ENCODE measurements around the gene SCAMP5.
A peak's percentile ranks its signal among the peaks of the same experiment; 100 is the strongest.

The SCAMP5 gene

GRCh38 chr15:75023181-75023871 lies 28.0 kb downstream of the SCAMP5 start, which contains the start of gene PPCDC:
Gene PPCDC, plus strand, starts transcription at chr15:75023590. Its CDS starts 4,729 bp downstream, at chr15:75028319.
- peak; percentile 91 for DNase-seq (ENCODE audit: low read depth)

GRCh38 chr15:75023872-75024636 lies 28.7 kb downstream of the SCAMP5 start:
- DNase-seq (ENCODE audit: low read depth) = no peak

- no peak for DNase-seq (ENCODE audit: low read depth)
These were observed 29.7 kb downstream of the SCAMP5 start for GRCh38 chr15:75025107-75025506.

GRCh38 chr15:75025548-75026260 lies 30.3 kb downstream of the SCAMP5 start:
- no peak for DNase-seq (ENCODE audit: low read depth)

- DNase-seq (ENCODE audit: low read depth) = no peak
These were observed 32.2 kb downstream of the SCAMP5 start for GRCh38 chr15:75027551-75027950.

GRCh38 chr15:75028991-75029377 lies 33.6 kb downstream of the SCAMP5 start:
- no peak for DNase-seq (ENCODE audit: low read depth)

- DNase-seq (ENCODE audit: low read depth) = peak; percentile 84
These were observed 34.1 kb downstream of the SCAMP5 start for GRCh38 chr15:75029378-75030022.

- peak; percentile 14 for DNase-seq (ENCODE audit: low read depth)
These were observed 34.7 kb downstream of the SCAMP5 start for GRCh38 chr15:75030023-75030413.

GRCh38 chr15:75030424-75030823 lies 35.1 kb downstream of the SCAMP5 start:
- DNase-seq (ENCODE audit: low read depth) = no peak

- DNase-seq (ENCODE audit: low read depth) = no peak
These were observed 36.5 kb downstream of the SCAMP5 start for GRCh38 chr15:75031848-75032247.

GRCh38 chr15:75032395-75032794 lies 37.0 kb downstream of the SCAMP5 start:
- DNase-seq (ENCODE audit: low read depth) = no peak

- DNase-seq (ENCODE audit: low read depth) = no peak
These were observed 38.4 kb downstream of the SCAMP5 start for GRCh38 chr15:75033809-75034208.

GRCh38 chr15:75034615-75035014 lies 39.3 kb downstream of the SCAMP5 start:
- DNase-seq (ENCODE audit: low read depth) = no peak

GRCh38 chr15:75036212-75036616 lies 40.9 kb downstream of the SCAMP5 start:
- no peak for DNase-seq (ENCODE audit: low read depth)

GRCh38 chr15:75037685-75038084 lies 42.3 kb downstream of the SCAMP5 start:
- DNase-seq (ENCODE audit: low read depth) = no peak

- DNase-seq (ENCODE audit: low read depth) = no peak
These were observed 42.9 kb downstream of the SCAMP5 start for GRCh38 chr15:75038231-75038630.

GRCh38 chr15:75042730-75043508 lies 47.6 kb downstream of the SCAMP5 start:
- no peak for DNase-seq (ENCODE audit: low read depth)

- peak; percentile 100 for DNase-seq (ENCODE audit: low read depth)
These were observed 48.3 kb downstream of the SCAMP5 start for GRCh38 chr15:75043509-75044257.

- no peak for DNase-seq (ENCODE audit: low read depth)
These were observed 49.0 kb downstream of the SCAMP5 start for GRCh38 chr15:75044258-75044878.

GRCh38 chr15:75045332-75046015 lies 50.1 kb downstream of the SCAMP5 start:
- no peak for DNase-seq (ENCODE audit: low read depth)

Data from GM04504 (cell line).